ENCODE measurements around the gene AURKAIP1.

DNA sequence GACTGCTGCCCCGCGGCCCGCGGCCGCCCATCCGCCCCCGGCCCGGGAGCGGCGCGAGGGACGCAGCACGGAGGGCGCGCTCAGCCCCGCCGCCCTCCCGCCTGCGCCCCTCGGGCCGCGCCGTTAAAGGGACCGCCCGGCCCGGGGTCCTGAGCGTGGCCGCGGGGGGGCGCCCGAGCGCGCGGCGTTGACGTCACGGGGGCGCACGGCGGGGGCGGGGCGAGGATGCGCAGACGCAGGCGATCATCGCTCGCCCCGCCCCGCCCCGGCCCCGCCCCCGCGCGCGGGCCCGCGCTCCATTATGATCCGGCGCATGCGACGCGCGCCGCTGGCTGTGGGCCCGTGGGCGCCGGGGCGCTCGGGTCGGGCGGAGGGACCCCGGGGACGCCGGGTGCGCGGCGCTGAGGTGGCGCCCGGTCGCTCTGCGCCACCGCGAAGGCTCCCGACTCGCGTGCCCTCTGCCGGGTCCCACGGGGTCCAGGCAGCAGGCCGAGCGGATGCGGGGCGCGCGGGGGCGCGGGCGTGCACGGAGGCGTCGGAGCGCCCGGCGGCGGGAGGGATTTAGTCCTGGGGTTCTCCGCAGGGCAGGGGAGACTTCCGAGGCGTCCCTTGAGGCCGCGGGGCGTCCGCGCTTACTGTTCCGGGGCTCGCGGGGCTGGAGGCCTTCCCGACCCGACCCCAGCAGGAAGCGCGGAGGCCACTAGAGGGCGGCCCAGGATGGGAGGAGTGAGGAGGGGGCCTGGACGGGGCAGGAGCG is 25.6 kb downstream of the AURKAIP1 start, which contains the start of gene DVL1:
- TF ChIP-seq, protein P1, sequence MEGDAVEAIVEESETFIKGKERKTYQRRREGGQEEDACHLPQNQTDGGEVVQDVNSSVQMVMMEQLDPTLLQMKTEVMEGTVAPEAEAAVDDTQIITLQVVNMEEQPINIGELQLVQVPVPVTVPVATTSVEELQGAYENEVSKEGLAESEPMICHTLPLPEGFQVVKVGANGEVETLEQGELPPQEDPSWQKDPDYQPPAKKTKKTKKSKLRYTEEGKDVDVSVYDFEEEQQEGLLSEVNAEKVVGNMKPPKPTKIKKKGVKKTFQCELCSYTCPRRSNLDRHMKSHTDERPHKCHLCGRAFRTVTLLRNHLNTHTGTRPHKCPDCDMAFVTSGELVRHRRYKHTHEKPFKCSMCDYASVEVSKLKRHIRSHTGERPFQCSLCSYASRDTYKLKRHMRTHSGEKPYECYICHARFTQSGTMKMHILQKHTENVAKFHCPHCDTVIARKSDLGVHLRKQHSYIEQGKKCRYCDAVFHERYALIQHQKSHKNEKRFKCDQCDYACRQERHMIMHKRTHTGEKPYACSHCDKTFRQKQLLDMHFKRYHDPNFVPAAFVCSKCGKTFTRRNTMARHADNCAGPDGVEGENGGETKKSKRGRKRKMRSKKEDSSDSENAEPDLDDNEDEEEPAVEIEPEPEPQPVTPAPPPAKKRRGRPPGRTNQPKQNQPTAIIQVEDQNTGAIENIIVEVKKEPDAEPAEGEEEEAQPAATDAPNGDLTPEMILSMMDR (IDR thresholded peaks at IDR 0.05; ENCODE audit: low read depth, low read length), result peak; percentile 44
- no peak for TF ChIP-seq EZH2phosphoT487 (IDR thresholded peaks at IDR 0.05; ENCODE audit: low read depth)

Measured in OCI-LY3 (cell line).